Measurements from ENCODE around the gene EPHA10. TPM values are rescaled to one million over a fixed set of nuclear protein-coding genes. Genes with fewer than 3 reads are reported as not detected.

The EPHA10 gene
- total and polyA plus RNA-seq, 3 experiments from 2014 or later, result 0.04 TPM; not detected in 2

DNA sequence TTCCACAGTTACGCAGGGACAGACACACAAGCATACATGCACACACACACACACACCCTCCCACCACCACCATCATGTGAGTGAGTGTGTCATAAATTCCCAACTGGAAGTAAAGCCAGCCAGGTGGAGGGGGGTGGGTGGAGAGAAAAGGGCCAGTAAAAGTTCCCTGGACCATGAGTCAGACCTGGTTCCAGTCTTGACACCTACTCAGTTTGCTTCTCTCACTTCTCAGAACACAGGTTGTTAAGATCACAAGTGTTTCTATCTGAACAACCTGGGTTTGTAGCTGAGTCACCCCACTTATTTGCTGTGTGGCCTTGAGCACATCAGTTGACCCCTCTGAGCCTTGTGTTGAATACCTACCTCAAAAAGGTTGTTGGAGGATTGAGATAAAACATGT, 9.6 kb downstream of the EPHA10 start:
- POLR2A ChIA-PET, result no interaction called here
- no peak overlapping the region for H3K4me3 ChIP-seq (ENCODE audit: low read length)

DNA sequence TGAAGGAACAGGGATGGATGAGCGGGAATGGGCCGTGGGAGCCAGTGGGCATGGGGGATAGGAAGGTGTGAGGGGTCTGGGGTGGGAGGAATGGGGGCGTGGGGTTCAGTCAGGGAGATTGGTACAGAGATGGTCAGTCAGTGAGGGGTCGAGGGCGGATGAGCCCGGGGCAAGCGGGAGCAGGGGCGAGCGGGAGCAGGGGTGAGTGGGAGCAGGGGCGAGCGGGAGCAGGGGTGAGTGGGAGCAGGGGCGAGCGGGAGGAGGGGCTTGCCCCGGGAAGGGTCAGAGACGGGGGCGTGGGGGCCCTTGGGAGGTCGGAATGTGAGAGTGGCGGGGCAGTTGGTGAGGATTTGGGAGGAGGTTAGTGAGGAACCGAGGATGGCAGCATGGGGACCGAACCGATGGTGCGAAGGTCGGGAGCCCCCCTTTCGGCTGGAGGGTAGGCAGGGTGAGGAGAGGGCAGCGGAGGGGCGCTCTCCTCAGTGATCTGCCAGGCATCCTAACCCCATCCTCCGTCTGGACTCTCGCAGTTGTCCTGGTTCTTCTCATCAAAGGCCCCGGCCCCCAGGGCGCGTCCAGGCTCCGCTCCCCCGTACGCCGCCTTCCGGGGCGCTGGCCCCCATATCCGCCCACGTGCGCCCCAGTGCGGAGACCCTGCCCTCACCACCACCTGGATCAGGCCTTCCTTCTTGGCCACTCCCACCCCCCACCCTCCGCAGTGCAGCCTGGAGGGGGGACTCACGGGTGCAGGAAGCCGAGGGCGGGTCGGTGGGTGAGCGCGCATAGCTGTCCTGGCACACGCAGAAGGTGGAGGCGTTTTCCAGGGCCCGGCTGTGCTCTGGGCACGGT, 11.2 kb downstream of the EPHA10 start:
- no peaks in the 10 kb centered on the region for H3K9me3 Mint-ChIP-seq
- no peaks in the 10 kb centered on the region for H3K36me3 Mint-ChIP-seq
- H3K27ac Mint-ChIP-seq, result no peak overlapping the region
- no peaks in the 10 kb centered on the region for H3K4me1 ChIP-seq (ENCODE audit: insufficient read depth, low read length)
- peak overlapping the region in 6 of 7 donors; percentile 44 to 79 (median 70) for H3K4me3 Mint-ChIP-seq
- ChIA-PET CTCF (interaction anchor here (1.0 kb wide), 1 partner anchor 11 kb away, joined by 3 read pairs; no protein-coding TSS in a partner anchor), POLR2A (no interaction called here)
- no peak overlapping the region for H3K27ac ChIP-seq (ENCODE audit: low read depth, low read length)
- H3K9me3 ChIP-seq (ENCODE audit: low read length), result no peaks in the 10 kb centered on the region
- peaks cover 18 to 33% of the 10 kb centered on the region in 2 donors for H3K27me3 Mint-ChIP-seq
- H3K27me3 ChIP-seq (ENCODE audit: insufficient read depth, low read length, poor library complexity, severe bottlenecking), result peaks cover 10% of the 10 kb centered on the region
- no peak overlapping the region for H3K4me3 ChIP-seq (ENCODE audit: low read length)
- no peaks in the 10 kb centered on the region for H3K36me3 ChIP-seq (ENCODE audit: insufficient read depth, low read length)
- no peak for DNase-seq
- peaks cover 8 to 15% (median 10%) of the 10 kb centered on the region in 3 donors for H3K4me1 Mint-ChIP-seq

More for the DNA sequence above, 9.6 kb downstream of the EPHA10 start:
- Mint-ChIP-seq H3K27ac (no peak overlapping the region), H3K4me3 (no peak overlapping the region), H3K27me3 (peaks cover 16 to 25% of the 10 kb centered on the region in 2 donors), H3K4me1 (peaks cover 8 to 15% (median 10%) of the 10 kb centered on the region in 3 donors), H3K36me3 (no peaks in the 10 kb centered on the region), H3K9me3 (no peaks in the 10 kb centered on the region)
- CTCF ChIA-PET, result no interaction called here
- Histone ChIP-seq H3K27me3 (ENCODE audit: insufficient read depth, low read length, poor library complexity, severe bottlenecking) (peaks cover 13% of the 10 kb centered on the region), H3K36me3 (ENCODE audit: insufficient read depth, low read length) (no peaks in the 10 kb centered on the region), H3K4me1 (ENCODE audit: insufficient read depth, low read length) (no peaks in the 10 kb centered on the region), H3K9me3 (ENCODE audit: low read length) (no peaks in the 10 kb centered on the region), H3K27ac (ENCODE audit: low read depth, low read length) (no peak overlapping the region)
- no peak for DNase-seq

- H3K9me3 ChIP-seq (ENCODE audit: low read length), result no peaks in the 10 kb centered on the region
- no peaks in the 10 kb centered on the region for H3K36me3 ChIP-seq (ENCODE audit: insufficient read depth, low read length)
- peak overlapping the region; percentile 57 to 92 (median 72) for H3K4me3 Mint-ChIP-seq
- H3K4me3 ChIP-seq (ENCODE audit: low read length), result no peak overlapping the region
- no peaks in the 10 kb centered on the region for H3K9me3 Mint-ChIP-seq
- ChIA-PET POLR2A (no interaction called here), CTCF (no interaction called here)
- H3K36me3 Mint-ChIP-seq, result no peaks in the 10 kb centered on the region
- no peaks in the 10 kb centered on the region for H3K4me1 ChIP-seq (ENCODE audit: insufficient read depth, low read length)
- H3K27me3 ChIP-seq (ENCODE audit: insufficient read depth, low read length, poor library complexity, severe bottlenecking), result peaks cover 10% of the 10 kb centered on the region
- H3K27me3 Mint-ChIP-seq, result peaks cover 18 to 39% of the 10 kb centered on the region in 2 donors
- DNase-seq, result no peak
- H3K27ac ChIP-seq (ENCODE audit: low read depth, low read length), result no peak overlapping the region
- no peak overlapping the region for H3K27ac Mint-ChIP-seq
- peaks cover 8 to 15% (median 10%) of the 10 kb centered on the region in 3 donors for H3K4me1 Mint-ChIP-seq
These were observed 12.1 kb downstream of the EPHA10 start for GRCh38 chr1:37752583-37753471.

GRCh38 chr1:37752213-37752582, 12.7 kb downstream of the EPHA10 start:
- no peaks in the 10 kb centered on the region for H3K9me3 ChIP-seq (ENCODE audit: low read length)
- DNase-seq, result no peak
- H3K36me3 Mint-ChIP-seq, result no peaks in the 10 kb centered on the region
- ChIA-PET CTCF (no interaction called here), POLR2A (no interaction called here)
- peak overlapping the region; percentile 57 to 92 (median 71) for H3K4me3 Mint-ChIP-seq
- H3K27ac ChIP-seq (ENCODE audit: low read depth, low read length), result no peak overlapping the region
- no peaks in the 10 kb centered on the region for H3K36me3 ChIP-seq (ENCODE audit: insufficient read depth, low read length)
- no peak overlapping the region for H3K4me3 ChIP-seq (ENCODE audit: low read length)
- no peak overlapping the region for H3K27ac Mint-ChIP-seq
- no peaks in the 10 kb centered on the region for H3K4me1 ChIP-seq (ENCODE audit: insufficient read depth, low read length)
- peaks cover 10% of the 10 kb centered on the region for H3K27me3 ChIP-seq (ENCODE audit: insufficient read depth, low read length, poor library complexity, severe bottlenecking)
- H3K4me1 Mint-ChIP-seq, result peaks cover 8 to 15% (median 10%) of the 10 kb centered on the region in 3 donors
- peaks cover 18 to 42% of the 10 kb centered on the region in 2 donors for H3K27me3 Mint-ChIP-seq
- peaks cover 0 to under 1% (median 0%) of the 10 kb centered on the region in 5 donors for H3K9me3 Mint-ChIP-seq

DNA sequence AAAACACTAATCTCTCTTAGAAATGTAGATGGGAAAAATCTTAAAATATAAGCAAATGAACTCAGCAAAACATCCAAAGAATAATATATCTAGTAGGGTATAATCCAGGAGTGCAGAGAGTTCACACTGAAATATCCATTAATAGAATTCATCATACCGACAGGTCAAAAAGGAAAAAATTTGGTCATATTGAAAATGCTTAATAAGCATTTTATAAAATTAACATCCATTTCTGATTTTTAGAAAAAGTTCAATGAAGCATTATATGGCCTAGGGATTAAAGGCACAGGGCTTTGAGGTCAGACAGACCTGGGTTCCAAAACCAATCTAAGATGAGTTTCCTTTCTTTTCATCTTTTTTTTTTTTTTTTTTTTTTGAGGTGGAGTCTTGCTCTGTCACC, 16.4 kb downstream of the EPHA10 start:
- Histone ChIP-seq H3K27ac (ENCODE audit: low read depth, low read length) (no peak overlapping the region), H3K27me3 (ENCODE audit: insufficient read depth, low read length, poor library complexity, severe bottlenecking) (peaks cover 10% of the 10 kb centered on the region), H3K9me3 (ENCODE audit: low read length) (no peaks in the 10 kb centered on the region), H3K36me3 (ENCODE audit: insufficient read depth, low read length) (no peaks in the 10 kb centered on the region), H3K4me3 (ENCODE audit: low read length) (no peak overlapping the region), H3K4me1 (ENCODE audit: insufficient read depth, low read length) (no peaks in the 10 kb centered on the region)
- no peak overlapping the region for H3K27ac Mint-ChIP-seq
- peaks cover 0 to 8% (median 3%) of the 10 kb centered on the region in 5 donors for H3K9me3 Mint-ChIP-seq
- H3K36me3 Mint-ChIP-seq, result no peaks in the 10 kb centered on the region
- no peak for DNase-seq
- CTCF ChIA-PET, result no interaction called here
- peaks cover 7 to 13% (median 7%) of the 10 kb centered on the region in 3 donors for H3K4me1 Mint-ChIP-seq
- POLR2A ChIA-PET, result no interaction called here
- H3K27me3 Mint-ChIP-seq, result peaks cover 17 to 50% of the 10 kb centered on the region in 2 donors
- no peak overlapping the region for H3K4me3 Mint-ChIP-seq

DNA sequence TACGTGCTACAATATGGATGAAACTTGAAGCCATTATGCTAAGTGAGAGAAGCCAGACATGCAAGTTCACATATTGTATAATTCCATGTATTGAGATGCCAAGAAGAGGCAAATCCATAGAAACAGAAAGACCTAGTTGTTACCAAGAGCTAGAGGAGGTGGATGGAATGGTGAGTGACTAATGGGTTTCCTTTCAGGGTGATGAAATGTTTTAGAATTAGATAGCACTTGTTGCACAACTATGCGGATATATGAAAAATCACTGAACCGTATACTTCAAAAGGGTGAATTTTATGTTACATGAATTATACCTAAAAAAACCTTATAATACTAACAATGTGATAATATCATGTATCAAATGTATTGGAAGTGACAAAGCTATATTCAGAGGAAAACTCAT, 18.1 kb downstream of the EPHA10 start:
- H3K4me1 Mint-ChIP-seq, result peaks cover under 1 to 2% (median 1%) of the 10 kb centered on the region in 3 donors
- H3K4me3 Mint-ChIP-seq, result no peak overlapping the region
- peaks cover 0 to 8% (median 3%) of the 10 kb centered on the region in 5 donors for H3K9me3 Mint-ChIP-seq
- H3K4me1 ChIP-seq (ENCODE audit: insufficient read depth, low read length), result no peaks in the 10 kb centered on the region
- no peak overlapping the region for H3K4me3 ChIP-seq (ENCODE audit: low read length)
- H3K27me3 ChIP-seq (ENCODE audit: insufficient read depth, low read length, poor library complexity, severe bottlenecking), result peaks cover 4% of the 10 kb centered on the region
- no peak overlapping the region for H3K27ac Mint-ChIP-seq
- H3K27ac ChIP-seq (ENCODE audit: low read depth, low read length), result no peak overlapping the region
- H3K36me3 Mint-ChIP-seq, result no peaks in the 10 kb centered on the region
- ChIA-PET CTCF (no interaction called here), POLR2A (no interaction called here)
- no peaks in the 10 kb centered on the region for H3K9me3 ChIP-seq (ENCODE audit: low read length)
- H3K27me3 Mint-ChIP-seq, result peaks cover 21 to 52% of the 10 kb centered on the region in 2 donors
- DNase-seq, result no peak
- H3K36me3 ChIP-seq (ENCODE audit: insufficient read depth, low read length), result no peaks in the 10 kb centered on the region

- Histone ChIP-seq H3K4me3 (ENCODE audit: low read length) (no peak overlapping the region), H3K36me3 (ENCODE audit: insufficient read depth, low read length) (no peaks in the 10 kb centered on the region), H3K9me3 (ENCODE audit: low read length) (no peaks in the 10 kb centered on the region), H3K4me1 (ENCODE audit: insufficient read depth, low read length) (no peaks in the 10 kb centered on the region), H3K27me3 (ENCODE audit: insufficient read depth, low read length, poor library complexity, severe bottlenecking) (peaks cover 2% of the 10 kb centered on the region), H3K27ac (ENCODE audit: low read depth, low read length) (no peak overlapping the region)
- CTCF ChIA-PET, result no interaction called here
- Mint-ChIP-seq H3K27ac (no peak overlapping the region), H3K9me3 (peaks cover 0 to 3% (median 1%) of the 10 kb centered on the region in 5 donors), H3K27me3 (peaks cover 24 to 53% of the 10 kb centered on the region in 2 donors), H3K4me3 (no peak overlapping the region), H3K36me3 (no peaks in the 10 kb centered on the region), H3K4me1 (no peaks in the 10 kb centered on the region)
- no peak for DNase-seq
- POLR2A ChIA-PET, result no interaction called here
These were observed 23.3 kb downstream of the EPHA10 start for GRCh38 chr1:37741662-37742061.

GRCh38 chr1:37741130-37741529, 23.8 kb downstream of the EPHA10 start:
- no peaks in the 10 kb centered on the region for H3K9me3 ChIP-seq (ENCODE audit: low read length)
- Mint-ChIP-seq H3K36me3 (no peaks in the 10 kb centered on the region), H3K27me3 (peaks cover 24 to 52% of the 10 kb centered on the region in 2 donors), H3K4me3 (no peak overlapping the region), H3K27ac (peak overlapping the region in 2 of 8 donors; percentile 41 to 61), H3K4me1 (no peaks in the 10 kb centered on the region), H3K9me3 (peaks cover 0 to 2% (median 0%) of the 10 kb centered on the region in 5 donors)
- H3K4me1 ChIP-seq (ENCODE audit: insufficient read depth, low read length), result no peaks in the 10 kb centered on the region
- DNase-seq, result no peak
- no peaks in the 10 kb centered on the region for H3K36me3 ChIP-seq (ENCODE audit: insufficient read depth, low read length)
- no peak overlapping the region for H3K4me3 ChIP-seq (ENCODE audit: low read length)
- H3K27ac ChIP-seq (ENCODE audit: low read depth, low read length), result no peak overlapping the region
- POLR2A ChIA-PET, result no interaction called here
- CTCF ChIA-PET, result no interaction called here
- peaks cover 2% of the 10 kb centered on the region for H3K27me3 ChIP-seq (ENCODE audit: insufficient read depth, low read length, poor library complexity, severe bottlenecking)
